GM18508 (cell line): ENCODE measurements around the gene FGF12.

Source experiments
- ATAC-seq: cut with Tn5 transposase; IDR thresholded peaks from one replicate; pipeline ENCODE4 v1.9.1; 2021; ENCODE audit warnings: moderate number of reproducible peaks; ENCODE audit not compliant: insufficient read depth, unreplicated experiment

Gene FGF12

GRCh38 chr3:192229866-192230265 is 497.5 kb downstream of the FGF12 start:
- no peak for ATAC-seq

GRCh38 chr3:192224634-192225155 is 502.6 kb downstream of the FGF12 start:
- no peak for ATAC-seq

GRCh38 chr3:192223815-192224214 is 503.5 kb downstream of the FGF12 start:
- no peak for ATAC-seq

GRCh38 chr3:192220915-192221314 is 506.4 kb downstream of the FGF12 start:
- ATAC-seq = no peak

- ATAC-seq = no peak
Measured at GRCh38 chr3:192219926-192220325, 507.4 kb downstream of the FGF12 start.

GRCh38 chr3:192216067-192216466 is 511.3 kb downstream of the FGF12 start:
- ATAC-seq = no peak

- ATAC-seq = no peak
Measured at GRCh38 chr3:192212979-192213378, 514.4 kb downstream of the FGF12 start.

GRCh38 chr3:192212335-192212734 is 515.0 kb downstream of the FGF12 start:
- no peak for ATAC-seq

- no peak for ATAC-seq
Measured at GRCh38 chr3:192207651-192208050, 519.7 kb downstream of the FGF12 start.

GRCh38 chr3:192207239-192207638 is 520.1 kb downstream of the FGF12 start:
- no peak for ATAC-seq

GRCh38 chr3:192194085-192194484 is 533.3 kb downstream of the FGF12 start:
- no peak for ATAC-seq

GRCh38 chr3:192188218-192188835 is 539.0 kb downstream of the FGF12 start:
- no peak for ATAC-seq

- no peak for ATAC-seq
Measured at GRCh38 chr3:192187485-192188051, 539.8 kb downstream of the FGF12 start.

GRCh38 chr3:192186498-192186897 is 540.8 kb downstream of the FGF12 start:
- no peak for ATAC-seq

- no peak for ATAC-seq
Measured at GRCh38 chr3:192186045-192186444, 541.3 kb downstream of the FGF12 start.

- ATAC-seq = no peak
Measured at GRCh38 chr3:192183109-192183508, 544.2 kb downstream of the FGF12 start.

- ATAC-seq = no peak
Measured at GRCh38 chr3:192181151-192181550, 546.2 kb downstream of the FGF12 start.

- no peak for ATAC-seq
Measured at GRCh38 chr3:192177383-192177782, 550.0 kb downstream of the FGF12 start.

GRCh38 chr3:192174283-192174682 is 553.1 kb downstream of the FGF12 start:
- no peak for ATAC-seq

GRCh38 chr3:192171213-192171612 is 556.1 kb downstream of the FGF12 start:
- no peak for ATAC-seq

- no peak for ATAC-seq
Measured at GRCh38 chr3:192170659-192171058, 556.7 kb downstream of the FGF12 start.

- no peak for ATAC-seq
Measured at GRCh38 chr3:192170031-192170430, 557.3 kb downstream of the FGF12 start.
